CD4-positive, alpha-beta T cell treated with Interleukin-21 for 1 hour (primary cell): ENCODE data around the gene GNAT3.

Experiments
- DNase-seq: peaks from one replicate; pipeline ENCODE4 v3.0.0-alpha.2; 2020

The GNAT3 gene

DNA sequence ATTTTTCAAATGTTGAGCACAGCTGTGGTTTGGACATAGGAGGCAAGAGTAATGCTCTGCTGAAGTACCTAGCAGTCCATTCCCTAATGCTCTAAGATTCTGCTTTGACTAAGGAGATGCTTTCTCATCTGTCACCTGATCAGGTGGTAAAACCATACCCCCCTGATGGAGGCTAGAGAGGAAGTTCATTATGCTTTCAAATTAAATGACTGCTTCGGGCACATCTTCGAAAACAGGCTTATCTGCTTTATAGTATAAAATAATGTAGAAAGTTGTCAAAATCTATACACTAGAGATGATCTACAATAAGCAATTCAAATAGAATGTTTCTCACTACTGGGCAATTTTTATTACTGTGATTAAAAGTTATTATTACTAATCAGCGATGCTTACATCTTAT lies at the start of gene GNAT3:
TSS of gene GNAT3 (minus strand) at position 101 of the 400 bp plus-strand sequence. CDS start 138 bp downstream, outside the sequence.
- no peak for DNase-seq

DNA sequence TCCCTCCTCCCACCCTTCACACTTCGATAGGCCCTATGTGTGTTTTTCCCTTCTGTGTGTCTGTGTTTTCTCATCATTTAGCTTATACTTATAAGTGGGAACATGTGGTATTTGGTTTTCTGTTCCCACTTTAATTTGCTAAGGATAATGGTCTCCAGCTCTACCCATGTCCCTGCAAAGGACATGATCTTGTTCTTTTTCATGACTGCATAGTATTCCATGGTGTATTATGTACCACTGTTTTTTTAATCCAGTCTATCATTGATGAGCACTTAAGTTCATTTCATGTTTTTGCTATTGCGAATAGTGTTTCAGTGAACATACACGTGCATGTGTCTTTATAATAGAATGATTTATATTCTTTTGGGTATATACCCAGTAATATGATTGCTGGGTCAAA lies 46.3 kb upstream of the GNAT3 start:
- DNase-seq = no peak

GRCh38 chr7:80552031-80552694 lies 40.3 kb upstream of the GNAT3 start:
- no peak for DNase-seq

GRCh38 chr7:80550005-80550404 lies 38.1 kb upstream of the GNAT3 start:
- DNase-seq = no peak

GRCh38 chr7:80548840-80549530 lies 37.1 kb upstream of the GNAT3 start:
- DNase-seq = no peak

DNA sequence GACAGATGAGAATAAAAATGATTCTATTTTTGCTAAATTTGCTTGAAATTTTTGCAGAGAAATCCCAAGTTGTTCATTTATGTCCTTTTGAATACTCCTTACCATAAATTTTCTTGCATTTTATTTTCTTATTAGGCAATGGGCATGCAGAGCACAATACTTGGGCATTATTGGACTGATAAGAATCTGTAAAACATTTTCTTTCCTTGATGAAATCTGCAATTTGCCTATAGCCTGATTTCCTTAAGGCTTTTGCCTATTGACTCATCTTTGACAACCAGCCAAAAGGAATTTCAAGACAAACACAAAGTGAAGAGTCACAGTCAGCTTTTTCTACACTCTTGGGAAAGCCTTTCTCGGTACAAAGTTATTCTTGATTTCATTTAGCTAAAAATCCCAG lies 30.5 kb upstream of the GNAT3 start:
- no peak for DNase-seq

- DNase-seq = no peak
Observed at GRCh38 chr7:80540836-80541235, 29.0 kb upstream of the GNAT3 start.

DNA sequence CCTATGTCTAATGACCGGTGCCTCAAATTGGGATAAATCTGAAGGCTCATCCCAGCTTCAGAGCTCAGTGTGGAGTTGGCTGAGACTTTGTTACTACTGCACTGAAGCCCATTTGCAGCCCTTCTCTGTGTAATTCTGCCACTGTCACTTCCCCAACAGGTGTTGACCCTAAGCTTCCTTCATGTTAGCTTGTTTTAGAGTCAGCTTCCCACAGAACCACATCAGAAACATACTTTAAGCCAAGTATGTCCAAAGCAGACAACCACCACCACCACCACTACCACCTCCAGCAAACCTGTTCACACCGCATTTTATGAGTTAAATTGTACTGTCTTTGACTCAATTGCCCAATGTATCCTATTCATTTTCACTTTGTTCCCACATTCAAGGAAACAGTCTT lies 25.2 kb upstream of the GNAT3 start:
- DNase-seq = no peak

DNA sequence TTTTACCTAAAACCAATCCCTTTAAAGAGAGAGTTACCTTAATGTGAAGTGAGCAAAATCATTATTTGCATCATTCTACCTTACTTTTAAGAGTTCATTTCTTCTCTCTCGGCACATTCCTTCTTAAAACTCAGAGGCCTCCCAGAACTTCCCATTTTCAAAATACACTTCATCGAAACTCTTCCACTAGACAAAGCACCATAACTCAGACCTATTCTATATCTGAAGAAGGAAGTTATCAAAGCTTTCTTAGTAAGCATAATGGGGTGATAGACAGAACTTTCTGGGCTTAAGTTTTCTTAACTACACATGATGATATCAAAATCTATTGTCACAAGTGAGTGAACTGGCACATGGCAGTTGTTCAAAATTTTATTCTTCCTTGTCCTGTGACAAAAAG lies 24.6 kb upstream of the GNAT3 start:
- DNase-seq = no peak

DNA sequence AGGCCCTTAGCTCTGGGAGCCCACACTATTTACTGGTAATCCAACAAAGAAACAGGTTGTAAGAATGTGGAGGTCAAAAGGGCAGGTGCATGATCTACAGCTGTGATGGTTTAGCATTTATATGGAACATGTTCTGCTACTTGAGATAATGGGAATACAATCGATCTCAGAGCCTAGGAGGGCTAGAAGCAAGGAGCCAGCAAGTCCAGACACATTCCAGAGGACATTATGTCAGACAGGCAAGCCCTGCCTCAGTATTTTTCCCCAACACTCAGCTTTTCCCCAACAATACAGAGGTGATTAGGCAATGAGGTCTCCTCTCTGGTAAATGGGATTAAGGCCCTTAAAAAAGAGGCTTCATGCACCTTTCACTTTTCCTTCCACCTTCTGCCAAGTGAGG lies 21.4 kb upstream of the GNAT3 start:
- no peak for DNase-seq

DNA sequence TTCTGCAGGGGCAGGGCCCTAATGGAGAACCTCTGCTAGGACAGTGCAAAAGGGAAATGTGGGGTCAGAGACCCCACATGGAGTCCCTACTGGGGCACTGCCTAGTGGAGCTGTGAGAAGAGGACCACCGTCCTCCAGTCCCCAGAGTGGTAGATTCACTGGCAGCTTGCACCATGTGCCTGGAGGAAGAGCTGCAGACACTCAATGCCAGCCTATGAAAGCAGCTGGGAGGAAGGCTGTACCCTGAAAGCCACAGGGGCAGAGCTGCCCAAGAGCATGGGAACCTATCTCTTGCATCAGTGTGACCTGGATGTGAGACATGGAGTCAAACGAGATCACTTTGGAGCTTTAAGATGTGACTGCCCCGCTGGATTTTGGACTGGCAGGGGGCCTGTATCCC lies 20.3 kb upstream of the GNAT3 start:
- no peak for DNase-seq

DNA sequence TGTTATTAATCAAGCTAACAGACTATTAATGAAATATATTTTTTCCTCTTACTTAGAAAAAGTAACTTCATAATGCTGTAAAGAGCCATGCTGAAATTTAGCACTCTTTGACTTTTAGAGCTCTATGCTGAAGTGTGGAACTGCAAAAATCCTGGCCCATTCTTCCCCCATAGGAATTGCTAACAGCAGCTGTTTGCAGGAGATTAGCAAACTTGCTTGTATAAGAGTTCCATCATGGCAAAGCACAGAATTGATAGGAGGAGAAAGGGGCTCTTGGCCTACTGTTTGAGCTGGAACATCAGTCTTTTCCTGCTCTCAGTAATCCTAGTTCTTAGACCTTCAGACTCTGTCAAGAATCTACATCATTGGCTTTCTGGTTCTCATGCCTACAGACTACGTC lies 18.3 kb upstream of the GNAT3 start:
- DNase-seq = no peak

GRCh38 chr7:80529362-80529761 lies 17.5 kb upstream of the GNAT3 start:
- DNase-seq = no peak

- DNase-seq = no peak
Observed at GRCh38 chr7:80528689-80529088, 16.8 kb upstream of the GNAT3 start.

- no peak for DNase-seq
Observed at GRCh38 chr7:80526472-80526871, 14.6 kb upstream of the GNAT3 start.

- DNase-seq = no peak
Observed at GRCh38 chr7:80524693-80525092, 12.8 kb upstream of the GNAT3 start.

GRCh38 chr7:80521809-80522208 lies 9.9 kb upstream of the GNAT3 start:
- no peak for DNase-seq

- no peak for DNase-seq
Observed at GRCh38 chr7:80520199-80520598, 8.3 kb upstream of the GNAT3 start.

GRCh38 chr7:80517282-80517747 lies 5.5 kb upstream of the GNAT3 start:
- no peak for DNase-seq

DNA sequence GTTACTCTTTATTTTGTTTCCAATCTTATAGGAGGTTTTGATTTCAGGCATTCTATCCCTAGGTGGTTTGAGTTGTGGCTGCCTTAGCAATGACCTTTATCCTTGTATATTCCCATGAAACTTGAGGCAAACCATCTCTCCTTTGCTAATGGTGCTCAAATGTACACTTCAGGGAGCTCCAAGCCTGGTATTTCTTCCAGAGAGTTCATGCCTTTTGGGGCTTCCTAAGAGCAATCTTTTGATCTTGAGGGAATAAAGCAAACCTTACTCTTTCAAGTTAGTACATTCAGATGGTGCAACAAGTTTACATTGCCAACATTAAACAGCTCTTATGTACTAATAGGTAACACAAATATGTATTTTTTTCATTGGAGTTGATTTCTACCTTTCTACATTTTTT lies 3.4 kb upstream of the GNAT3 start:
- no peak for DNase-seq

DNA sequence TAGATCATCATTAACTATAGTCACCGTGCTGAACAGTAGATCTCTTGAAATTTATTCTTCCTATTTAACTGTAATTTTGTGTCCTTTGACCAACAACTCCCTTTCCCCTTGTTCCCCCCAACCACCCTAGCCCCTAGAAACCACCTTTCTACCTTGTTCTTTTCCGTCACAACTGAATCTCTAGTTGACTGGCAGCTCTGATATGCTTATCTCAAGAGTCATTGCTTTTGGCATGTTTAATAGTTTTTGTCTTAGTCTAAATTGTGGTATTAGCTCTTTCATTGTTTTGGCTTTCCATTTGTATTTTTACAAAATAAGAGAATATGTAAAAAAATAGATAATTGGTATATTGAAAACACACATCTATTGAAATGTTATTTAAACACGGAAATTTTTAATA lies 1.8 kb downstream of the GNAT3 start:
- DNase-seq = no peak

- no peak for DNase-seq
Observed at GRCh38 chr7:80508440-80508839, 3.4 kb downstream of the GNAT3 start.

DNA sequence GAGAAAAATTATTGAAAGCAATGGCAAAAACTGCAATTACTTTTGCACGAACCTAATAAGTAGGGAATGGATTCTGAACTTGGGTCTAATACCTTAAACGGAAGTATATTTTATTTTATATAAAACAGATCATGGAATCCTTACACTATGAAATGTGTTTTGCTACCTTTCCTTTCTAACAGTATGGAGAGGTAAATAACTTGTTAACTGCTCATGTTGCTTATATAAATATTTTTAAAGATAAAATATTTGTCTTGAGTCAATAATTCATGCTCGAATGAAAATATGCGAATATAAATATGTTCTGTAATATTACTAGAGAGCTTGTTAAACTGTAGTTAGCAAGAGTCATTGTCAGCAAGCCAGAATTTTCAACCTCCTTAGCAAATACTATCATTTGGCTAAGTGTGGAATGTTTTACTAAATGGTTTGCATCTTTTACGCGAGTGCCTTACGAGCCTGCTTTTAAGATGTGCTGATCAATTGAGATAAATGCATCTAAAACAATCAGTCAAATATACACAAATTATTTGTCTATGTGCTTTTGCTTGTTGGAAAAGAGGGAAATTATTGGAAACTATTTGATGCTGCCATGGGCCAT lies 5.9 kb downstream of the GNAT3 start:
- no peak for DNase-seq

GRCh38 chr7:80500325-80500724 lies 11.5 kb downstream of the GNAT3 start:
- no peak for DNase-seq
